Dedifferentiated amniotic fluid mesenchymal stem cell (primary cell): ENCODE data around the gene TTC27.
A peak's percentile ranks its signal among the peaks of the same experiment; 100 is the strongest.
"Not testable (repeated sequence)": the region's sequence is repeated elsewhere in the genome, so short reads cannot be mapped to it uniquely, and the experiment has no call there.

ENCODE experiments used
- DNase-seq: peaks from one replicate; pipeline ENCODE4 v3.0.0-alpha.2; 2016; ENCODE audit errors: extremely low spot score

The TTC27 gene

DNA sequence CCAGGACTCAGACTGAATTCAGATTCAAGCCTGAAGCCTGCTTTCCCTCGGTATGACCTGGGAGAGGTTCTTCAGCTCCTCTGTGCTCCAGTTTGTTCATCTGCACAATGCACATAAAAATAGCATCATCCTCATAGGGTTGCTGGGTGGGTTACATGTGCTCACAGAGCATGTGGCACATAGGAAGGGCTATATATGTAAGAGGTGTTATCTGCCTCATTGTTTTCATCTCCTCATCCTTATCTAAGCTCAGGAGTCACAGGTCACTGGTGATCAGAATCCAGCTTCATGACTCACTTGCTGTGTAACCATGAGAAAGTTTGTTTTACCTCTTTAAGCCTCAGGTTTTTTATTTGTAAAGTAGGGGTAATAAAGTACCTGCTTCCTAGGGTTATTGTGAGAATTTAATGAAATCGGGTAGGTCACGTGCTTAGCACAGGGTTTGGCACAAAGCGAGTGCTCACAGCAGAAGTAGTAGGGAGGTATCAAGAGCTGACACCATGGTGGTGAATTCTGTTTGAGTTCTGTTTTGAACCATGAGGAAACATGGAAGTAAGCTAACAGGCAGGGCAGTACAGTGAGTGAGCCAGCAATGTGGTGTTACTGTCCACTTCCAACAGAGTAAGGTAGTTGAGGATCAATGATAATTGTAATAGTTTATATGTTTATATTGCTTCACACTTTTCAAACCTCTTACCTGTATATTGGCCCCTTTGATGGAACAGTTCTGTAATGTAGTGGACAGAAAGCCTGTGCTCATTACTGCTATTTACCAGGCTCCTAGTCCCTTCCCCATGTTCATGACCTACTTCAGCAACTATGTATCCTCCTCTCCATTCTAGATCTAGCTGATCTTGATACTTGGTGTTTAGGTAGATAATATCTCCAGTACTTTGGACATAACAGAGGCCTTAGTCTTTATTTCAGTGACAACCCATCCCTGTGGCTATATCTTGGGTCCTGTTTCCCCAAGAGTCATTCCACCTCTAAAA lies 177.6 kb downstream of the TTC27 start:
- no peak for DNase-seq

DNA sequence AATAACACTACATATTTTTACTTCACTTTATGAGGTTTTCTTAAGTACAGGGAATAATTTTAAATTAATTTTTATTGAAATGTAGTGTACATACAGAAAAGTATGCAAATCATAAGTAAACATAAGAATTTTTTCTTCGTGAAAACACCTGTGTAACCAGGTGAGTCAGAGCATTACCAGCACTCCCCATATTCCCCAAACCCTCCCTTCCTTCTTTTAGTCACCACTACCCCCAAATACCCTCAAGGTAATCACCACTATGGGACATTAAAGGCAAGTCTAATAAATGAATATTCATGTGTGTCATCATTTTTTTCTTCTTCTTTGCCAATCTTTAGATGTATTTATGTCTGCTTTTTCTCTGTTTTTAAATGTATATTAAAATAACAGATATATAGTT lies 179.0 kb downstream of the TTC27 start:
- no peak for DNase-seq

DNA sequence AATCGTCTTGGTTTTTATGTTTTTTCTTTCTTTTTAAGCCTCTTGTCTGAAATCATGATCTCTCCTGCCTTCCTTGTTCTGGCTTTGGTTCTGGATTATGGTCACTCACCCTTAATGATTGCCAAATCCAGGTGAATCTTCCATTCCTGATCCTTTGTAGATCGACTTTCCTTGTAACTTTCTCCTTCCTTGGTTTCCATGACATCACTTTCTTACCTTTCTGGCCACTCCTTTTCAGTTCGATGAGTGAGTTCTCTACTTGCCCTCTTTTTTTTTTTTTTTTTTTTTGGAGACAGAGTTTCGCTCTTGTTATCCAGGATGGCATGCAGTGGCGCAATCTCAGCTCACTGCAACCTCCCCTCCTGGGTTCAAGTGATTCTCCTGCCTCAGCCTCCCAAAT lies 179.8 kb downstream of the TTC27 start:
- no peak for DNase-seq

DNA sequence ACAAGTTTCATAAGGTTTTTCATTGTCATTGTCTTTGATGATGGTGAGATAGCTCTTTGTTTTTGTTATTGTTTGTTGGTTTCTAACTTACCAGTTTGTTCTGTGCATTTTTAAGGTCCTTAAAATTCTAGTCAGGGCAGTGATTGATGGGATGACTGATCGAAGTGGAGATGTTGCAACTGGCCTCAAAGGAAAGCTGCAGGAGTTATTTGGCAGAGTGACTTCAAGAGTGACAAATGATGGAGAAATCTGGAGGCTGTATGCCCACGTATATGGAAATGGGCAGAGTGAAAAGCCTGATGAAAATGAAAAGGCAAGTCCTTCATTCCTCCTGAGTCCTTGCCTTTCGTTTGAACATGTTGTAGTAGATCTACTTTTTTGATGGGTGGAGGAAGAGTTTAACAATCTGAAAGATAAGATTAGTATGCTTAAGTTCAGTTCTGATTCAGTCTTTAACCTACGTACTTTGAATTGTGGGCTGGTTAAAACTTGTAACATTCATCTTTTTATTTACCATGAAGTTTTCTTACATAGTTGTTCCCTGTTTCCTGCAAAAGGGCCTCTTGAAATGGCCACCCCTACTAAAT lies 183.2 kb downstream of the TTC27 start:
- DNase-seq: no peak

DNA sequence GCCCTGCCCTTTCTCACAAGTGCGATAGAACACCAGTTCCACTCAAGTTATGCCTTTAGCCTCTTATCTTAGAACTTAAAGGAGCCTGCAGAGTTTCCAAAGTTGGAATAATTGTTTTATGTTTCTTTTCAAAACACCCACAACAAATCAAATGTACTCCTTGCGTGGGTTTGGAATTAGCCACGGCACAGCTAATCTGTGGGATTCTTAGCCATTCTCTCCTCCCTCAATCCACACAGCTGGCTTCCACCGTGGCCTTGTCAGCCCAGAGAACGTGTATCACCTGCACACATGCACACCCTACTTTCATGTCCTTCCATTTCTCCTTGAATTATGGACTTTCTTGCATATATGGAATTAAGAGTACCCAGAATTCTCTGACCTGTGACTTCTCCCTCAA lies 183.8 kb downstream of the TTC27 start:
- no peak for DNase-seq

DNA sequence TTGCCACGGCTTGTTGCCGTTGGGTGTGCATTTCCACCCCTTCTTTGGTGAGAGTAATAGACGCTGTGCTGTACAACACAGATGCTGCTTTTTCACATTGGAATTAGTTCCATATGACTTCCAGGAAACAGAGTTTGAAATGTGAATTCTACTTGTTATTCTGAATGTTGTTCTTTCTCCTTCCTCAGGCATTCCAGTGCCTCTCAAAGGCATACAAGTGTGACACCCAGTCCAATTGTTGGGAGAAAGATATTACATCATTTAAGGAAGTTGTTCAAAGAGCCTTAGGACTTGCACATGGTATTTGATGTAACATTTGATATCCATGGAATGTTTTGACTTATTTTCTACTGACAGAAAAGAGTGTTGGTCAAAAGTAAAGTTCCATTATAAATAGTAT lies 184.5 kb downstream of the TTC27 start:
- DNase-seq: peak; percentile 84

DNA sequence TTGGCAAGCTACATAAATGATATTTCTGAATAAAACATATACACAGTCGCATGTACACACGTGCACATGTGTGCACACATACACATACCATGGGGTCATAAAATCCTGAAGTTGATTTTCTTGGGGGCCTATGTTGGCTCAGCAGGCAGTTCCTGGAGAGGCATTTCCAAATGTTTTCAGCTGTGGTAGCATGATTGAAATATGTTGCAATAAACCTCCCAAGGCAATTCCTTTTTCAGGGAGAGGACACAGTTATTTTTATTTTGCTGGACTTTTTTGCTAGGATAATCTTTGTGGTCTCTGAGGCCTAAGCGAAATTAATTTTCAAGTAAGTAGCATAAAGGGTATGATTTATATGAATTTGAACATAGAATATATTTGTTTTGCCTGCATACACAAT lies 192.2 kb downstream of the TTC27 start:
- peak; percentile 43 for DNase-seq

DNA sequence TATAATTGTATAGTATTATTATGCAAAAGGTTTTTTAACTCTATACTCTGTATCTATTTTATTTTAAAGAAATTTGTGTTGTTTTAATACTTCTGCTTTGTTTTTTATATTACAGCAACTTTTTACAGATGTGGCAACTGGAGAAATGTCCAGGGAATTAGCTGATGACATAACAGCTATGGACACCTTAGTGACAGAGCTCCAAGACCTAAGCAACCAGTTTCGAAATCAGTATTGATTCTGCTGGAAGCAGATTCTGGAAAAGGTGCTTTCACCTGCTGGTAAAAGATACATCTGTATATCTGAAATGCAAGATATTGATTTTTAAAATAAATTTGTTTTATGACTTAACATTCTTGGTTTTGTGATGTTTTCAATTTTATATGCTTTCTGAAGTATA lies 192.9 kb downstream of the TTC27 start:
- no peak for DNase-seq

DNA sequence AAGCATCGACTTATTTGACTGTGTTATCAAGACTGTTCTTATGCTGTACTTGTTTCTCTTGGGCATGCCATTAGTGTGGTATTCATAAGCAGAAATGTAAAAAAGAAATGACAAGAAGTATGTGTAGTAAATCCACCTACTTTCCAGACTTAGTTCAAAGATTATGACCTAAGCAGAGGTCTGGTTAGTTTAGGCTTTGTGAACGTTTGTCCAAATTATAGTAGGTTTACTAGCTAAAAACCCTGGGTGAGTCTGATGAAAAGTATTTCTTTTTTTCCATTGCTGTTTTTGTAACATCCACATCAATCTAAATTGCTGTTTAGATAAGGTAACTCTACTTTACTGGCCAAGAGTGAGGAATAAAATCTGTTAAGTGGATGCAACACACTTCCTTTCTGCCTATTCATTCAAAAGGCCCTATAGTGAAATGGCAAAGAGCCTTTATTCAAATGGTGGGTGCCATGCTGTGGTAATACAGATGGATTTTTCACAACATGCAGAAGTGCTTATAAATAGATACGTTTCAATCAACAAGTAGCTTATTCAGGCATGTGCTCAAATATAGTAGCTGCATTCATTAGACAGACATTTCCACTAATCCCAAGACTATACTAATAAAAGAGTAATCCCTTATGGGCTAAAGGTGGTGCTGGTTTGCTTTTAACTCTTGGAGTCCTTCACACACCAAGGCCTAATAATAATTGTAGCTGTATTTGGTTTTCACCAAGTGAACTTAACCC lies 196.4 kb downstream of the TTC27 start:
- DNase-seq: no peak

DNA sequence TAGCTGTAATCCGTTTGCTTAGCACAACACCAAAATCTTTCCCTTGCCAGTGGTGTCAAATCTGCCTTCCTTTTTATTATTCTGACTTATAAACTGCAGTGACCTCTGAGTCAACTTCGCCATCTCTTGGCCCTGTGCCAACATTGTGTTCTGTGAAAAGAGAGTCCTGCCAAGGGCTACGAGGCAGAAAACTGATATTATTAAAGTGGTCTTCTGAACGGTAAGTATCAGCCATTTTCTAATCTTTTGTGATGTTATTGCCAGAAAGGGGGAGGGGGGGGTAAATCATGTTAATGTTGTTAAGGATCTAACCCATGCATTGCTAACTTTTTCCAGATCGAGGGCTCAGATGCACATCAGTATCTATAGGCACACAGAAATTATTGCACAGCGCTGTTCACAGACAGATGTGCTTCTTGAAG lies 197.5 kb downstream of the TTC27 start:
- DNase-seq: no peak

DNA sequence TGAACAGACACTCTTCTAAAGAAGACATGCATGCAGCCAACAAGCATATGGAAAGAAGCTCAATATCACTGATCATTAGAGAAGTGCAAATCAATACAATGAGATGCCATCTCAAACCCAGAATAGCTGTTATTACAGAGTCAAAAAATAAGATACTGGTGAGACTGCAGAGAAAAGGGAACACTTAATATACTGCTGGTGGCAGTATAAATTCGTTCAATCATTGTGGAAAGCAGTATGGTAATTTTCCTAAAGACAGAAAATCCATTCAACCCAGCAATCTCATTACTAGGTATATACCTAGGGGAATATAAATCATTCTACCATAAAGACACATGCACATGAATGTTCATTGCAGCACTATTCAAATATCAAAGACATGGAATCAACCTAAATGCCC lies 202.3 kb downstream of the TTC27 start:
- DNase-seq: no peak

DNA sequence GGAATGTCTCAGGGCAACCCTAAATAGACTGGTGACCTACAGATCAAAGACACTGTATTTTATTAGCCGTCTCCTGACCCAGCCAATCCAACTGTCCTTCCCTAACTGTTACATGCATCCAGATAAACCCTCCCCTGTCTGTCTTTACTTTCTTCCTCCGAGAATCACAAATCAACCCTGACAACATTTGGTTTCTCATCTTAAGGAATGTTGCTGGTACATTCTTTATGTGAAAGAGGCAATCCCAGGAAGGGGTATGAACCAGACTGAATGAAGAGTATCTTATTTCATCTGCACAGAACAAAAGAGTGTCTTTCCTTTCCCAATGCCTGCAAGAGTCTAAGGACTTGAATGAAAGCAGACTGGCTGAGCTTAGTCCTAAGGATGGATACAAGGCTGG lies 205.0 kb downstream of the TTC27 start:
- peak; percentile 78 for DNase-seq

DNA sequence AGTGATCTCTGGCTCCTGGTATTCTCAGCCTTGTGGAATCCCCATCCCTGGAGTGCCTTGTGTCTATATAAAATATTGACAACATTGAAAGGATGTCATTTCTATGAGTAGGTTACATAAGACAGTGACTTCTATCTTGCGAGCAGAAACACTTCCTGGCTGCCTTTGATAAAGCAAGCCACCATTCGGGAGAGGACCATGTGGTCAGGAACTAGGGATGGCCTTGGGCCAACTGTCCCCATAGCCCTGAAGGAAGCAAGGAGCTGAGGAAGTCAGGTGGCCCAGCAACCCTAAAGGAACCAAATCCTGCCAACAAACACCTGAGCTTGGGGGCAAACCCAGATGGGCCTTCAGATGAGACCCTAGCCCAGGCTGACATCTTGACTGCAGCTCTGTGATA lies 205.9 kb downstream of the TTC27 start:
- DNase-seq: no peak

DNA sequence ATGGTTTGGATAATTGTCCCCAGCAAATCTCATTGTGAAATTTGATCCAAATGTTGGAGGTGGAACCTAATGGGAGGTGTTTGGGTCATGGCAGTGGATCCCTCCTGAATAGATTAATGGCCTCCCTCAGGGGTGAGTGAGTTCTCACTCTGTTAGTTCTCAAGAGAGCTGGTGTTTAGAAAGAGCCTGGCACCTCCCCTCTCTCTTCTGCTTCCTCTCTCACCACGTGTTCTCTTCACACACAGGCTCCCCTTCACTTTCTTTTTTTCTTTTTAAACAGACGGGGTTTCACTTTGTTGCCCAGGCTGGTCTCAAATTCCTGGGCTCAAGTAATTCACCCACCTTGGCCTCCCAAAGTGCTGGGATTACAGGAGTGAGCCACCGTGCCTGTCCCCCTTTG lies 207.3 kb downstream of the TTC27 start:
- no peak for DNase-seq

DNA sequence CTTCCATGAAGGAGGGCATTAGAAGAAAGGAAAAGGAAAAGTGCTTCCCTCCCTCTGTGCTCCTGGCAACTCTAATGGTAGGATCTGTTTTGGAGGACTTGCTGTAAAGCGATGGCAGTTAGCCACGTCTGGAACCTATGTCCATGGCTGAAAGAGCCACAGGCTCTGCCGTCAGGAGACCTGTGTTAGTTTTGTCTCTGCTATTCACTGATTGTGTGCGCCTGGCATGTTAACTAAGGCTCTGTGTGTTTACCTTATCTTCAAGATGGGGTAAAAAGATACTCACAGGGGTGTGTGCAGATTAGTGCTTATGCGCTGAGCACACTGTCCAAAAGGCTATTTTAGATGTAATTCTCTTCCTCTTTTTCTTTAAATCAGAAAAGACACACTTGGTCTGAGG lies 209.1 kb downstream of the TTC27 start:
- DNase-seq: no peak

DNA sequence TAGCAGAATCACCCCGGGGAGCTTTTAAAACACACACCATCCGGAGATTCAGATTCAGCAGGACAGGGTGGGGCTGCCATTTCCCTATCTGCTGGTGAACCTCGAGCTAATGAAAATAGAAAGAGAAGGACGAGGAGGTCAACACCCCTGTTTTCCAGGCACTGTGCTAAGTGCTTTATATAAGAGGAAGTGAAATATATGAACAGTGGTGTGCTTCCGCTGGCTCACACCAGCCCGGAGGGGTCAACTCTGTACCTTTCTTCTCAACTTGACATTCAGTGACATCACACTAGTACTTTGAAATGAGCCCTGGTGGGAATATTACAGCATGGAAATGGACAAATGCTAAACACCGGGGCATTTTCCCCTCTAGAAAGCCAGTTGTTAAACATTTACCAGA lies 210.6 kb downstream of the TTC27 start:
- no peak for DNase-seq

DNA sequence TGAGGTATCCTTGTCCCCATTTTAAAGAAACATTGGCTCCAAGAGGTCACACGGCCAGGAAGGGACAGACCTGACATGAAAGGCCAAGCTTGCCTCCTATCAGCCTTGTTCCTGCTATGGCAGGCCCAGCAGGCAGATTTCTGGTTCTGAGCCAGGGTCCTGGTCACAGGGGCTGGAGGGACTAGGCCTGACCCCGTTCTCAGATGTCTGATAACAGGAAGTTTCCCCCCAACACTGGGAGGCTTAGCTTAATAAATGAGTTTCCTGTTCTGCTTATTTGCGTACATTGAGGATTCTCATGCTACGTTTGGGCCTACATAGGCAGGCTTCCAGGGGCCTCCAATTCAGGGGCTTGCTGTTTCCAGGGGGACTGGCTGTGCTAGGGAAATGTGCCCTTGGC lies 211.1 kb downstream of the TTC27 start:
- no peak for DNase-seq

DNA sequence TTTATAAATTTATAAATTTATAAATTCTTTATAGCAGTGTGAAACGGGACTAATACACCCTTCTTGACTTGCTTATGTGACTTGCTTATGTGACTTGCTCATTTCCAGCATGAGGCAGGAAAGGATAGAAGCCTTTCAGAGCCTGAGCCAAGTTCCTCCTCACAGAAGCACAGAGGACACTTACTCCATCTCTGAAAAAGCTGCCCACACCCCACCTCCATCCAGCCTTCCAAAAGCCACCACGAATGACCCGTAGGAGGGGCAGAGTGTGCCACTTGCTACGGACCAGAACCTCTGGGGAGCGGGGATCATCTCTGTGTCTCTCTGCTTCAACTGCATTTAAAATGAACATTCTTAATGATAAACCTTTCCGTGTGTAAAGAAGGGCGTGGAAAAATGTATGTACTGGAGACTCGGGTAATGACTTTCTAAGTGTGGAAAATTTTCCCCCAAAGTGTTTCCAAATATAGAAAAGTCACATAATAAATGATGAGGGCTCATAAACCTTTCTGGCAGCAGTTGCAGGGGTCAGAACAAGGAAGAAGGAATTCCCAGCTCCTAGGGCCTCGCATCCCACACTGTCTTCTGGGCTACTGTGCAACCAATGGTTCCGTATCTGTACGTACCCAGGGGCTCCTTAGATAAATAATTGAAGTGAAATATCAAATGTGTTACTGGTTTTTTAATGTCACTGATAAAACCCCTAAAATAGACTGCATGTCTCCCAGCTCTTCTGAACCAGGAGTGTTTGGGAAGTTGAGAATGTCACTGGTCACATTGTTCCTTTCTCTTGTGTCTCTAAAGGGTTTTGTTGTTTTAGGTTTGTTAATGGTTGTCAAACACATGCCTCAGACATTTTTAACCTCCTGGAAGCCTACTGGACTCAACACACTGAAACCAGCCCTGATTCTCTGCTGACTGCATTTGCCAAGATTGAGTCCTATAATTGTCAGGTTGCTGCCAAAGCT lies 214.4 kb downstream of the TTC27 start:
- DNase-seq: no peak

DNA sequence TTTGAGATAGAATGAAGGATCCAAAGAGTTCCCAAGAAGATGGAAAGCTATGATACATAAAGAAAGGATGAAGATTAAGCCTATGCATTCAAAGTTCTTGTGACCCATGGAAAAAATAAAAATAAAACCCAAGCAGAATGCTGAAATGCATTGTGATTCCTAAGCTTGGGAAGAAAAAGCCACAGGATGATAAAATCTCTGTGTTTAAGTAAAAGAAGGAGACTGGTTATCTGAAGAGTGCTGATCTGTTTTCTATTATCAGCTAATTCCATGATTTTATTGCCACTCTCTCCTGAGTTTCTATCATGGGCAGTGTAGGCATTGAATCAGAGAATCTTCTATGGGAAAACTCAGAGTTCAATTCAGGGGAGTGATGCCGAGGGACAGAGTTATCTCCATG lies 215.8 kb downstream of the TTC27 start:
- no peak for DNase-seq

DNA sequence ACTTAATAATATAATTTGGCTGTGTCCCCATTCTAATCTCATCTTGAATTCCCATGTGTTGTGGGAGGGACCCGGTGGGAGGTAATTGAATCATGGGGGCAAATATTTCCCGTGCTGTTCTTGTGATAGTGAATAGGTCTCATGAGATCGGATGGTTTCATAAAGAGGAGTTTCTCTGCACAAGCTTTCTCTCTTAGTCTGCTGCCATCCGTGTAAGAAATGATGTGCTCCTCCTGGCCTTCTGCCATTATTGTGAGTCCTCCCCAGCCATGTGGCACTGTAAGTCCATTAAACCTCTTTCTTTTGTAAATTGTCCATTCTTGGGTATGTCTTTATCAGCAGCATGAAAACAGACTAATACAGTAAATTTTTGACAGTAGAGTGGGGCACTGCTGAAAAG lies 216.4 kb downstream of the TTC27 start:
- no peak for DNase-seq

DNA sequence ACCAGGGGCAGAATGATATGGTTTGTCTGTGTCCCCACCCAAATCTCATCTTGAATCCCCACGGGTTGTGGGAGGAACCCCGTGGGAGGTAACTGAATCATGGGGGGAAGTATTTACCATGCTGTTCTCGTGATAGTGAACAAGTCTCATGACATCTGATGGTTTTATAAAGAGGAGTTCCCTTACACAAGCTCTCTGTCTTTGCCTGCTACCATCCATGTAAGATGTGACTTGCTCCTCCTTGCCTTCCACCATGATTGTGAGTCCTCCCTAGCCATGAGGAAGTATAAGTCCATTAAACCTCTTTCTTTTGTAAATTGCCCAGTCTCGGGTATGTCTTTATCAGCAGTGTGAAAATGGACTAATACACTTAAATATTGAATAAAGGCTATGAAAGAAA lies 218.4 kb downstream of the TTC27 start:
- not testable (repeated sequence) for DNase-seq
